H1 (cell line): ENCODE measurements around the gene FRA10AC1. TPM values are rescaled to one million over a fixed set of nuclear protein-coding genes. Genes with fewer than 3 reads are reported as not detected.

Source experiments
- CTCF ChIA-PET: fragments of 300-600 bp; sonication (Branson Sonifier 250); formaldehyde crosslinking; loops from one replicate; lab custom pipeline; 2021; ENCODE audit not compliant: partially characterized antibody; lab: Charles Lee
- POLR2A ChIA-PET: fragments of 300-600 bp; sonication (Branson Sonifier 250); formaldehyde crosslinking; loops from one replicate; lab custom pipeline; 2021; ENCODE audit warnings: inconsistent platforms; ENCODE audit not compliant: partially characterized antibody; lab: Charles Lee
- DNase-seq, 2 experiments: peaks; one replicate each; pipeline versions ENCODE4 v3.0.0 to v3.0.0-alpha.2; 2010 to 2022; ENCODE audit warnings: low spot score in 2 of 2, low read depth in 1 of 2, mixed read lengths in 1 of 2
- FAIRE-seq: peaks from 2 replicates; lab custom pipeline; 2011; peaks lifted over from hg19 to GRCh38; lab: Jason Lieb, UNC
- H2AFZ ChIP-seq: 2 replicates; pipeline ENCODE4 v1.8.1; 2012; ENCODE audit warnings: low read length, inconsistent platforms
- H2AK5ac ChIP-seq: 2 replicates; pipeline ENCODE4 v1.6.1; 2013; ENCODE audit warnings: low read depth, low read length
- H2BK120ac ChIP-seq: replicated peaks from 2 replicates; pipeline ENCODE3; 2013; ENCODE audit warnings: low read depth, low read length, inconsistent platforms
- H2BK12ac ChIP-seq: 2 replicates; pipeline ENCODE4 v1.6.1; 2013; ENCODE audit warnings: low read depth, low read length
- H2BK15ac ChIP-seq: 2 replicates; pipeline ENCODE4 v1.6.1; 2013; ENCODE audit warnings: low read length
- H2BK20ac ChIP-seq: 2 replicates; pipeline ENCODE4 v1.6.1; 2013; ENCODE audit warnings: low read length
- H2BK5ac ChIP-seq: 2 replicates; pipeline ENCODE4 v1.6.1; 2013; ENCODE audit warnings: low read depth, low read length
- H3K14ac ChIP-seq: 2 replicates; pipeline ENCODE4 v1.6.1; 2013; ENCODE audit warnings: inconsistent platforms; ENCODE audit not compliant: insufficient read length
- H3K18ac ChIP-seq: 2 replicates; pipeline ENCODE4 v1.6.1; 2013; ENCODE audit warnings: low read length; ENCODE audit errors: extremely low read depth
- H3K23ac ChIP-seq: 2 replicates; pipeline ENCODE4 v1.6.1; 2013; ENCODE audit warnings: inconsistent platforms; ENCODE audit not compliant: insufficient read length
- H3K23me2 ChIP-seq: 2 replicates; pipeline ENCODE4 v1.6.1; 2013; ENCODE audit warnings: low read depth, low read length
- H3K27ac ChIP-seq: 2 replicates; pipeline ENCODE4 v1.6.1; 2011; ENCODE audit warnings: low read depth, low read length, inconsistent platforms
- H3K27me3 ChIP-seq, 4 experiments: replicated peaks in 1 of 4; 1 replicate in 1 of 4; 2 replicates in 3 of 4; pipeline versions ENCODE4 v1.6.1 to v1.8.1; 2011 to 2013; ENCODE audit warnings: low read length in 3 of 4, mild to moderate bottlenecking in 3 of 4, inconsistent platforms in 2 of 4, mixed read lengths in 2 of 4, moderate library complexity in 1 of 4; ENCODE audit not compliant: control insufficient read depth in 3 of 4, insufficient read depth in 3 of 4; ENCODE audit errors: extremely low read depth in 1 of 4
- H3K36me3 ChIP-seq, 4 experiments: 2 replicates each; pipeline versions ENCODE4 v1.6.1 to v1.8.1; 2011 to 2013; ENCODE audit warnings: mild to moderate bottlenecking in 4 of 4, low read length in 3 of 4, moderate library complexity in 2 of 4, control low read depth in 1 of 4, inconsistent platforms in 1 of 4; ENCODE audit not compliant: insufficient read depth in 4 of 4, control insufficient read depth in 2 of 4
- H3K4ac ChIP-seq: replicated peaks from 2 replicates; pipeline ENCODE3; 2013; ENCODE audit warnings: low read length, low read depth, mixed read lengths, inconsistent platforms; ENCODE audit not compliant: insufficient read length
- H3K4me1 ChIP-seq, 4 experiments: replicated peaks in 1 of 4; 1 replicate in 1 of 4; 2 replicates in 3 of 4; pipeline versions ENCODE4 v1.6.1 to v1.8.1; 2011 to 2013; ENCODE audit warnings: low read length in 3 of 4, inconsistent platforms in 2 of 4, mixed read lengths in 1 of 4; ENCODE audit not compliant: insufficient read depth in 4 of 4, control insufficient read depth in 3 of 4
- H3K4me2 ChIP-seq, 2 experiments: 2 replicates each; pipeline versions ENCODE4 v1.6.1 to v1.8.1; 2011 to 2013; ENCODE audit warnings: low read depth in 2 of 2, low read length in 2 of 2, control low read depth in 1 of 2, inconsistent platforms in 1 of 2, mild to moderate bottlenecking in 1 of 2; ENCODE audit not compliant: insufficient read depth in 1 of 2
- H3K4me3 ChIP-seq, 4 experiments: fragments of 200-600, 300-600 bp in 1 of 4; sonication (generic), shearing (Covaris generic), sonication (Bioruptor Twin) in 1 of 4; 2 replicates each; pipeline versions ENCODE4 v1.5.1 to v1.8.1; 2011 to 2016; ENCODE audit warnings: low read length in 4 of 4, low read depth in 3 of 4, control low read depth in 2 of 4, inconsistent platforms in 2 of 4, mild to moderate bottlenecking in 2 of 4, mixed read lengths in 1 of 4, moderate library complexity in 1 of 4; ENCODE audit not compliant: insufficient read depth in 2 of 4; ENCODE audit errors: extremely low read depth in 1 of 4
- H3K56ac ChIP-seq: replicated peaks from 2 replicates; pipeline ENCODE3; 2013; ENCODE audit warnings: low read depth, mild to moderate bottlenecking, mixed read lengths, low read length, inconsistent platforms; ENCODE audit not compliant: insufficient read length
- H3K79me1 ChIP-seq: 2 replicates; pipeline ENCODE4 v1.6.1; 2013; ENCODE audit warnings: low read depth, low read length, control low read depth
- H3K79me2 ChIP-seq, 2 experiments: 2 replicates each; pipeline versions ENCODE4 v1.6.1 to v1.8.1; 2012 to 2013; ENCODE audit warnings: low read length in 2 of 2, mild to moderate bottlenecking in 2 of 2, inconsistent platforms in 1 of 2; ENCODE audit not compliant: insufficient read depth in 2 of 2, control insufficient read depth in 1 of 2
- H3K9ac ChIP-seq, 4 experiments: replicated peaks in 1 of 4; 1 replicate in 1 of 4; 2 replicates in 3 of 4; pipeline versions ENCODE4 v1.6.1 to v1.8.1; 2011 to 2013; ENCODE audit warnings: low read depth in 3 of 4, low read length in 3 of 4, control low read depth in 2 of 4, mild to moderate bottlenecking in 2 of 4, moderate library complexity in 2 of 4, inconsistent platforms in 1 of 4; ENCODE audit errors: extremely low read depth in 1 of 4
- H3K9me3 ChIP-seq, 2 experiments: 2 replicates each; pipeline versions ENCODE4 v1.6.1 to v1.8.1; 2012 to 2013; ENCODE audit warnings: mild to moderate bottlenecking in 2 of 2, moderate library complexity in 2 of 2, control low read depth in 1 of 2, inconsistent platforms in 1 of 2, low read depth in 1 of 2, low read length in 1 of 2, mixed read lengths in 1 of 2; ENCODE audit not compliant: insufficient read depth in 2 of 2
- H4K20me1 ChIP-seq, 2 experiments: replicated peaks in 1 of 2; 2 replicates each; pipeline versions ENCODE3 to v1.8.1; 2011 to 2013; ENCODE audit warnings: inconsistent platforms in 2 of 2, low read length in 2 of 2, mild to moderate bottlenecking in 1 of 2; ENCODE audit not compliant: insufficient read depth in 2 of 2, control insufficient read depth in 1 of 2
- H4K5ac ChIP-seq: 2 replicates; pipeline ENCODE4 v1.6.1; 2013; ENCODE audit warnings: low read length, low read depth, mixed read lengths, inconsistent platforms; ENCODE audit not compliant: insufficient read length
- H4K8ac ChIP-seq: 2 replicates; pipeline ENCODE4 v1.8.0; 2013; ENCODE audit warnings: mild to moderate bottlenecking, moderate library complexity, low read length, inconsistent platforms; ENCODE audit not compliant: insufficient read depth; ENCODE audit errors: extremely low read depth
- H4K91ac ChIP-seq: replicated peaks from 2 replicates; pipeline ENCODE3; 2013; ENCODE audit warnings: low read length, mixed read lengths, inconsistent platforms; ENCODE audit not compliant: insufficient read length
- CTBP2 ChIP-seq: IDR thresholded peaks from 2 replicates; pipeline ENCODE4 v1.7.0; 2011; ENCODE audit warnings: borderline replicate concordance, mild to moderate bottlenecking, moderate library complexity, mixed read lengths, low read length; ENCODE audit not compliant: insufficient read depth, insufficient read length
- WGBS, 2 experiments: shearing (Covaris generic) in 1 of 2; methylation state at CpG; one replicate each; pipeline versions ENCODE4 v1.1.6 to v1.1.7; 2013 to 2015; ENCODE audit warnings: low lambda C conversion rate in 2 of 2, mixed read lengths in 2 of 2, inconsistent platforms in 1 of 2, low coverage in 1 of 2, missing lambda C conversion rate in 1 of 2; ENCODE audit not compliant: insufficient replicate concordance in 2 of 2, insufficient coverage in 1 of 2, insufficient read length in 1 of 2; ENCODE audit errors: extremely low coverage in 1 of 2, missing lambda C conversion rate in 1 of 2; 5-methylcytosine and 5-hydroxymethylcytosine counted together
- polyA plus RNA-seq, 7 experiments: library from polyadenylated mRNA; depleted of rRNA in 3 of 7; stranded (reverse) in 5 of 7; unstranded in 2 of 7; fragments of >200 nt in 5 of 7; fragments of 200-250 nt in 2 of 7; gene quantifications; 1 replicate in 5 of 7; 2 replicates in 1 of 7; 4 replicates in 1 of 7; pipeline versions ENCODE4 v1.2.1 to v1.2.3, GENCODE V29; 2011 to 2013; ENCODE audit warnings: missing spikeins in 2 of 7, mixed read lengths in 2 of 7
- total RNA-seq: library from RNA; stranded (reverse); fragmentation: NEBNext Ultra II Directional; extraction: Animal tissue kit (Norgen Biotek cat#: 25700); gene quantifications from 2 replicates; pipeline ENCODE4 v1.2.1, GENCODE V29; 2021
- TF ChIP-seq, protein P1 (sequence below): IDR thresholded peaks from 2 replicates; pipeline ENCODE4 v1.6.1; 2012; ENCODE audit warnings: low read length, inconsistent platforms

Gene FRA10AC1
- total and polyA plus RNA-seq, 2 of the 8 experiments (the other 6 are each of a cell fraction or from before 2014, with no cell fraction given): 4.4 to 13.5 TPM

GRCh38 chr10:93620925-93621324 lies 81.5 kb downstream of the FRA10AC1 start:
- Histone ChIP-seq H3K9me3 (peaks cover 0 to 2% of the 10 kb centered on the region in 2 experiments; a peak in 1 of 4 replicates), H2BK20ac (no peak overlapping the region), H2BK120ac (no peak overlapping the region), H3K23me2 (no peaks in the 10 kb centered on the region), H2BK12ac (no peak overlapping the region), H3K23ac (no peak overlapping the region), H2BK15ac (no peak overlapping the region), H2BK5ac (no peak overlapping the region), H4K91ac (no peak overlapping the region), H3K4me1 (peaks cover 0 to 4% (median 1%) of the 10 kb centered on the region in 4 experiments; a peak in 1 of 7 replicates), H2AFZ (no peak overlapping the region), H3K56ac (no peak overlapping the region), H3K27me3 (peaks cover 0 to 2% (median 0%) of the 10 kb centered on the region in 4 experiments; a peak in 1 of 7 replicates), H2AK5ac (no peak overlapping the region), H3K4me3 (no peak overlapping the region), H4K8ac (no peak overlapping the region), H3K79me2 (no peaks in the 10 kb centered on the region), H3K36me3 (no peaks in the 10 kb centered on the region), H4K5ac (no peak overlapping the region), H3K79me1 (no peaks in the 10 kb centered on the region), H4K20me1 (no peaks in the 10 kb centered on the region), H3K4ac (no peak overlapping the region), H3K4me2 (no peak overlapping the region), H3K27ac (no peak overlapping the region), H3K9ac (no peak overlapping the region), H3K14ac (no peak overlapping the region), H3K18ac (no peak overlapping the region)
- WGBS, 2 experiments: 73% methylated on average over 7 of the region's 7 CpGs; no CpG with 5 or more reads in 1 of the 2 experiments
- POLR2A ChIA-PET: interaction anchor here (0.7 kb wide), 1 partner anchor 835 kb away, joined by 3 read pairs; no protein-coding TSS in a partner anchor
- DNase-seq: no peak
- TF ChIP-seq CTBP2: no peak
- TF ChIP-seq, protein P1, sequence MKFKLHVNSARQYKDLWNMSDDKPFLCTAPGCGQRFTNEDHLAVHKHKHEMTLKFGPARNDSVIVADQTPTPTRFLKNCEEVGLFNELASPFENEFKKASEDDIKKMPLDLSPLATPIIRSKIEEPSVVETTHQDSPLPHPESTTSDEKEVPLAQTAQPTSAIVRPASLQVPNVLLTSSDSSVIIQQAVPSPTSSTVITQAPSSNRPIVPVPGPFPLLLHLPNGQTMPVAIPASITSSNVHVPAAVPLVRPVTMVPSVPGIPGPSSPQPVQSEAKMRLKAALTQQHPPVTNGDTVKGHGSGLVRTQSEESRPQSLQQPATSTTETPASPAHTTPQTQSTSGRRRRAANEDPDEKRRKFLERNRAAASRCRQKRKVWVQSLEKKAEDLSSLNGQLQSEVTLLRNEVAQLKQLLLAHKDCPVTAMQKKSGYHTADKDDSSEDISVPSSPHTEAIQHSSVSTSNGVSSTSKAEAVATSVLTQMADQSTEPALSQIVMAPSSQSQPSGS: no peak
- no peak for FAIRE-seq
- CTCF ChIA-PET: interaction anchor here (0.6 kb wide), 1 partner anchor 9 kb away, joined by 3 read pairs; the partner anchor contains the start of gene PDE6C
